ENCODE data around the gene INO80E.

GRCh38 chr16:30025156-30025555, 29.1 kb downstream of the INO80E start:
- no peak for TF ChIP-seq TAF1 (IDR thresholded peaks at IDR 0.05; ENCODE audit: low read depth, low read length)
- no peak for TF ChIP-seq CTCF (IDR thresholded peaks at IDR 0.05; ENCODE audit: control extremely low read depth in 1 of 3, insufficient read depth in 1 of 3, low read depth in 1 of 3, low read length in 3 of 3)
